Measurements from ENCODE around the gene SPARCL1. TPM values are rescaled to one million over a fixed set of nuclear protein-coding genes. Genes with fewer than 3 reads are reported as not detected.

The SPARCL1 gene
- 1.3 and 1.5 TPM in 2 replicates for total RNA-seq

DNA sequence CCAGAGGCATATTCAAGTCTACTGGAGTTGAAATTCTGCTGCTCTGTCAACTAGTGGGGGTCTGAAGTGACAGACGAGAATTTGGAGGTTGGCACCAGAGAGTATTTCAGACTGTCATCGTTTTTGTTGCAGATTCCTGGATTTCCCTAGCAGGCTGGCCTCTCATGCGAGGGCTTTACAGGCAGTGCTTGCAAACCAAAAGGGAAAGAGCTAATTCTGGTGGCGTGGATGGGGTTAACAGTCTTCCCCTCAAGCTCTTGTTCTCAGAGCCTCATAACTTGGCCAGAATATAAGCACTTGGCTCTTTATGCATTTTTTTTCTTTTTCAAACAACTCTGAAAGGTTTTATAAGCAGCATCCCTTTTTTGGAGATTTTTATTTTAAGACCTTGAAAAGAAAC is at the start of gene SPARCL1:
TSS of gene SPARCL1 (minus strand) at position 190 of the 400 bp plus-strand sequence. CDS start 29,802 bp downstream, outside the sequence.

Other genes starting within 250 kb of the SPARCL1 start
- gene HSD17B13, start 206.5 kb downstream of the SPARCL1 start, total RNA-seq = under 0.01 and 0.16 TPM in 2 replicates
- gene HSD17B11, start 138.2 kb downstream of the SPARCL1 start, total RNA-seq = 36.3 and 40.0 TPM in 2 replicates
- gene NUDT9, start 106.8 kb downstream of the SPARCL1 start, total RNA-seq = 15.9 and 16.6 TPM in 2 replicates
- gene DSPP, start 79.2 kb upstream of the SPARCL1 start, total RNA-seq = not detected in 2 replicates
- not detected in 2 replicates for gene DMP1, start 120.9 kb upstream of the SPARCL1 start, total RNA-seq

Measured in bronchial smooth muscle cell (primary cell).